ENCODE data around the gene FKBP9. TPM values are rescaled to one million over a fixed set of nuclear protein-coding genes. Genes with fewer than 3 reads are reported as not detected.

FKBP9 gene
- total RNA-seq, 1 experiment from 2014 or later = 11.0 TPM

GRCh38 chr7:33041631-33042428 lies 84.6 kb downstream of the FKBP9 start:
- Mint-ChIP-seq H3K4me3 (no peak overlapping the region), H3K27me3 (ENCODE audit: low read depth) (no peaks in the 10 kb centered on the region), H3K4me1 (peaks cover 10% of the 10 kb centered on the region; the same call in 1 of the 2 replicates), H3K9me3 (no peaks in the 10 kb centered on the region; the same call in 1 of the 2 replicates), H3K27ac (no peak overlapping the region), H3K36me3 (no peaks in the 10 kb centered on the region; the same call in 1 of the 2 replicates)
- no peak for TF ChIP-seq ATF1 (CRISPR knock-in tag; IDR thresholded peaks at IDR 0.05)
- no peak for TF ChIP-seq NFYB (CRISPR knock-in tag; conservative IDR thresholded peaks at IDR 0.05; ENCODE audit: low read depth)
- no peak for TF ChIP-seq RELA (CRISPR knock-in tag; IDR thresholded peaks at IDR 0.05; ENCODE audit: borderline replicate concordance)
- no peak for TF ChIP-seq GRHL2 (CRISPR knock-in tag; IDR thresholded peaks at IDR 0.05; ENCODE audit: insufficient replicate concordance, severe bottlenecking)
- TF ChIP-seq ATF3 (CRISPR knock-in tag; conservative IDR thresholded peaks at IDR 0.05) = no peak
- no peak for TF ChIP-seq ZNF532 (CRISPR knock-in tag; IDR thresholded peaks at IDR 0.05; ENCODE audit: borderline replicate concordance)
- TF ChIP-seq, protein P1, sequence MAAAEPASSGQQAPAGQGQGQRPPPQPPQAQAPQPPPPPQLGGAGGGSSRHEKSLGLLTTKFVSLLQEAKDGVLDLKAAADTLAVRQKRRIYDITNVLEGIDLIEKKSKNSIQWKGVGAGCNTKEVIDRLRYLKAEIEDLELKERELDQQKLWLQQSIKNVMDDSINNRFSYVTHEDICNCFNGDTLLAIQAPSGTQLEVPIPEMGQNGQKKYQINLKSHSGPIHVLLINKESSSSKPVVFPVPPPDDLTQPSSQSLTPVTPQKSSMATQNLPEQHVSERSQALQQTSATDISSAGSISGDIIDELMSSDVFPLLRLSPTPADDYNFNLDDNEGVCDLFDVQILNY (CRISPR knock-in tag; IDR thresholded peaks at IDR 0.05) = no peak
- no peak for TF ChIP-seq ZNF423 (CRISPR knock-in tag; IDR thresholded peaks at IDR 0.05)
- CTCF ChIA-PET = interaction anchor here (1.3 kb wide), 1 partner anchor 21 kb away, joined by 3 read pairs; the partner anchor contains the start of gene NT5C3A
- DNase-seq (ENCODE audit: low spot score) (no peak), ATAC-seq (no peak)
- POLR2A ChIA-PET = no interaction called here

DNA sequence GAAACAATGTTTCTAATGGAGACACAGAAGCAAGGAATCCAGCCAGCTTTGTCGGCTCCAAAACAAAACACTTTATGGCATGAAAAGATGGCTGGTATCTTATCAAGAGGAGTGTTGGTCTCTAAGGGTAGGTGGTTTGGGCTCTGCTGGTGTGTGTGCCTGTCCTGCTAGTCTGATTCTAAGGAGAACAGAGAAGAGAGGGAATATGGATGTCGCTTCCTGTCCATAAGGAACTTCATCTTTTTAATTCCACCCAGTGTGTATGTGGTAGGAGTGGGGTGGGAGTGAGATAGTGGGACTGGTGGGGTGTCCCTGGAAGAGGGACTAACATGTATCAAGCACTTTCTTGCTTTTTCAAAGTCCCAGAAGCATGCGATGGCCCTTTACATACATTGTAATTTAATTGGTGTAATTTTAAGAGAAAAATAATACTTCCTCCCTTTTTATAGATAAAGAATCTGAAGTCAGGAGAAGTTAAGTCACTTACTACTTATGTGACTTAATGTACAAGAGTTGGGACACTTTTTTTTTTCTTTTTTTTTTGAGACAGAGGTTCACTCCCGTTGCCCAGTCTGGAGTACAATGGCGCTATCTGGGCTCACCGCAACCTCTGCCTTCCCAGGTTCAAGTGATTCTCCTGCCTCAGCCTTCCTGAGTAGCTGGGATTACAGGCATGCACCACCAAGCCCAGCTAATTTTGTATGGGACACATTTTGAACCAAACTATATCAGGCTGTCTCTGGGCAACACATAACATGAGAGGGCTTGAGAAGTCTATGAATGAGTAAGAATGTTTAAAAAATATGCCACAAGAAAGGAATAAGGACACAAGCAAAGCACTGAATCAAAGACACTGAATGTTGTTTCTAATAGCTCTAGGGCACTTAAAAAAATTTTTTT lies 86.5 kb downstream of the FKBP9 start:
- Mint-ChIP-seq H3K9me3 (no peaks in the 10 kb centered on the region; the same call in 1 of the 2 replicates), H3K27me3 (ENCODE audit: low read depth) (no peaks in the 10 kb centered on the region), H3K4me1 (peaks cover 7% of the 10 kb centered on the region; the same call in 1 of the 2 replicates), H3K4me3 (no peak overlapping the region), H3K27ac (no peak overlapping the region), H3K36me3 (no peaks in the 10 kb centered on the region; the same call in 1 of the 2 replicates)
- ATAC-seq (no peak), DNase-seq (ENCODE audit: low spot score) (no peak)
- POLR2A ChIA-PET = no interaction called here
- CTCF ChIA-PET = interaction anchor here (1.3 kb wide), 1 partner anchor 101 kb away, joined by 5 read pairs; no protein-coding TSS in a partner anchor
- TF ChIP-seq HMGA2 (CRISPR knock-in tag; IDR thresholded peaks at IDR 0.05) (no peak), CREM (CRISPR knock-in tag; IDR thresholded peaks at IDR 0.05) (no peak), ZNF263 (CRISPR knock-in tag; IDR thresholded peaks at IDR 0.05; ENCODE audit: low read depth) (no peak), IRF2 (CRISPR knock-in tag; IDR thresholded peaks at IDR 0.05; ENCODE audit: borderline replicate concordance, low read depth) (no peak), RORB (CRISPR knock-in tag; IDR thresholded peaks at IDR 0.05) (no peak), NR1H2 (CRISPR knock-in tag; IDR thresholded peaks at IDR 0.05) (no peak), SOX15 (CRISPR knock-in tag; IDR thresholded peaks at IDR 0.05) (no peak)
- TF ChIP-seq, protein P2, sequence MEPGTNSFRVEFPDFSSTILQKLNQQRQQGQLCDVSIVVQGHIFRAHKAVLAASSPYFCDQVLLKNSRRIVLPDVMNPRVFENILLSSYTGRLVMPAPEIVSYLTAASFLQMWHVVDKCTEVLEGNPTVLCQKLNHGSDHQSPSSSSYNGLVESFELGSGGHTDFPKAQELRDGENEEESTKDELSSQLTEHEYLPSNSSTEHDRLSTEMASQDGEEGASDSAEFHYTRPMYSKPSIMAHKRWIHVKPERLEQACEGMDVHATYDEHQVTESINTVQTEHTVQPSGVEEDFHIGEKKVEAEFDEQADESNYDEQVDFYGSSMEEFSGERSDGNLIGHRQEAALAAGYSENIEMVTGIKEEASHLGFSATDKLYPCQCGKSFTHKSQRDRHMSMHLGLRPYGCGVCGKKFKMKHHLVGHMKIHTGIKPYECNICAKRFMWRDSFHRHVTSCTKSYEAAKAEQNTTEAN (CRISPR knock-in tag; IDR thresholded peaks at IDR 0.05) = no peak
- TF ChIP-seq, protein P3, sequence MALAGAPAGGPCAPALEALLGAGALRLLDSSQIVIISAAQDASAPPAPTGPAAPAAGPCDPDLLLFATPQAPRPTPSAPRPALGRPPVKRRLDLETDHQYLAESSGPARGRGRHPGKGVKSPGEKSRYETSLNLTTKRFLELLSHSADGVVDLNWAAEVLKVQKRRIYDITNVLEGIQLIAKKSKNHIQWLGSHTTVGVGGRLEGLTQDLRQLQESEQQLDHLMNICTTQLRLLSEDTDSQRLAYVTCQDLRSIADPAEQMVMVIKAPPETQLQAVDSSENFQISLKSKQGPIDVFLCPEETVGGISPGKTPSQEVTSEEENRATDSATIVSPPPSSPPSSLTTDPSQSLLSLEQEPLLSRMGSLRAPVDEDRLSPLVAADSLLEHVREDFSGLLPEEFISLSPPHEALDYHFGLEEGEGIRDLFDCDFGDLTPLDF (CRISPR knock-in tag; IDR thresholded peaks at IDR 0.05) = no peak

Data from WTC11 (cell line).